SK-N-SH treated with all-trans-retinoic acid at 6 μM for 48 hours (cell line): ENCODE measurements around the gene KRTAP5-3.

Source experiments
- ATAC-seq: fragments of 200-7000 bp; cut with Tn5 transposase; 3 replicates; pipeline ENCODE4 v1.9.1; 2020; ENCODE audit warnings: mild to moderate bottlenecking, moderate library complexity
- ARNTL ChIP-seq: fragments of 450-650 bp; formaldehyde crosslinking; IDR thresholded peaks from 2 replicates; pipeline ENCODE4 v1.5.0; 2020; ENCODE audit warnings: low read depth, mild to moderate bottlenecking, moderate library complexity, borderline replicate concordance
- BACH2 ChIP-seq: fragments of 250-450 bp; sonication (Bioruptor Pico); IDR thresholded peaks from 2 replicates; pipeline ENCODE4 v1.9.0; 2021; ENCODE audit warnings: mild to moderate bottlenecking, borderline replicate concordance
- CSDC2 ChIP-seq: fragments of 250-450 bp; sonication (Bioruptor Pico); IDR thresholded peaks from 2 replicates; pipeline ENCODE4 v1.5.0; 2020; ENCODE audit warnings: mild to moderate bottlenecking, moderate library complexity
- CSRNP3 ChIP-seq: fragments of 250-450 bp; sonication (Bioruptor Pico); IDR thresholded peaks from 2 replicates; pipeline ENCODE4 v1.5.1; 2021; ENCODE audit warnings: mild to moderate bottlenecking, moderate library complexity
- ESRRG ChIP-seq: fragments of 250-450 bp; sonication (Bioruptor Pico); IDR thresholded peaks from 2 replicates; pipeline ENCODE4 v1.6.1; 2021; ENCODE audit warnings: mild to moderate bottlenecking
- GLIS3 ChIP-seq: fragments of 250-450 bp; sonication (Bioruptor Pico); IDR thresholded peaks from 2 replicates; pipeline ENCODE4 v1.5.0; 2020; ENCODE audit warnings: mild to moderate bottlenecking, moderate library complexity
- ISL1 ChIP-seq: fragments of 250-450 bp; sonication (Bioruptor Pico); IDR thresholded peaks from 2 replicates; pipeline ENCODE4 v2.1.2; 2022; ENCODE audit warnings: mild to moderate bottlenecking, moderate library complexity
- OSR1 ChIP-seq: fragments of 250-450 bp; sonication (Bioruptor Pico); IDR thresholded peaks from 2 replicates; pipeline ENCODE4 v1.8.0; 2022; ENCODE audit warnings: moderate library complexity, mild to moderate bottlenecking, inconsistent platforms
- PATZ1 ChIP-seq: fragments of 250-450 bp; sonication (Bioruptor Pico); IDR thresholded peaks from 2 replicates; pipeline ENCODE4 v1.8.0; 2020; ENCODE audit warnings: mild to moderate bottlenecking, moderate library complexity, borderline replicate concordance
- PPARA ChIP-seq: fragments of 250-450 bp; sonication (Bioruptor Pico); IDR thresholded peaks from 2 replicates; pipeline ENCODE4 v1.5.0; 2020; ENCODE audit warnings: mild to moderate bottlenecking, borderline replicate concordance
- RARB ChIP-seq: fragments of 250-450 bp; sonication (Bioruptor Pico); IDR thresholded peaks from 2 replicates; pipeline ENCODE4 v1.8.0; 2021; ENCODE audit warnings: mild to moderate bottlenecking, moderate library complexity
- SNAI2 ChIP-seq: fragments of 250-450 bp; sonication (Bioruptor Pico); IDR thresholded peaks from 2 replicates; pipeline ENCODE4 v1.5.0; 2020; ENCODE audit warnings: mild to moderate bottlenecking, moderate library complexity
- TCF4 ChIP-seq: fragments of 250-450 bp; sonication (Bioruptor Pico); IDR thresholded peaks from 2 replicates; pipeline ENCODE4 v1.8.0; 2021; ENCODE audit warnings: mild to moderate bottlenecking, moderate library complexity, borderline replicate concordance
- TOX ChIP-seq: fragments of 250-450 bp; sonication (Bioruptor Pico); IDR thresholded peaks from 2 replicates; pipeline ENCODE4 v1.8.0; 2021; ENCODE audit warnings: mild to moderate bottlenecking, moderate library complexity, borderline replicate concordance
- TSHZ2 ChIP-seq: fragments of 250-450 bp; sonication (Bioruptor Pico); IDR thresholded peaks from 2 replicates; pipeline ENCODE4 v1.5.0; 2020; ENCODE audit warnings: mild to moderate bottlenecking, moderate library complexity
- ZC3H10 ChIP-seq: fragments of 250-450 bp; sonication (Bioruptor Pico); IDR thresholded peaks from 2 replicates; pipeline ENCODE4 v1.5.1; 2021; ENCODE audit warnings: mild to moderate bottlenecking, moderate library complexity
- ZFP3 ChIP-seq: fragments of 250-450 bp; sonication (Bioruptor Pico); IDR thresholded peaks from 2 replicates; pipeline ENCODE4 v1.5.0; 2020; ENCODE audit warnings: mild to moderate bottlenecking, moderate library complexity
- ZFP30 ChIP-seq: fragments of 450-650 bp; formaldehyde crosslinking; IDR thresholded peaks from 2 replicates; pipeline ENCODE4 v1.5.0; 2022; ENCODE audit warnings: mild to moderate bottlenecking, moderate library complexity
- ZNF565 ChIP-seq: fragments of 450-650 bp; formaldehyde crosslinking; conservative IDR thresholded peaks from 2 replicates; pipeline ENCODE4 v1.5.0; 2020; ENCODE audit warnings: low read depth, mild to moderate bottlenecking, moderate library complexity
- ZNF70 ChIP-seq: fragments of 450-650 bp; formaldehyde crosslinking; IDR thresholded peaks from 2 replicates; pipeline ENCODE4 v1.5.0; 2020; ENCODE audit warnings: mild to moderate bottlenecking, moderate library complexity
- ZNF8 ChIP-seq: fragments of 450-650 bp; formaldehyde crosslinking; IDR thresholded peaks from 2 replicates; pipeline ENCODE4 v1.5.0; 2020; ENCODE audit warnings: mild to moderate bottlenecking, moderate library complexity
- TF ChIP-seq, protein P1 (sequence below): fragments of 250-450 bp; sonication (Bioruptor Pico); IDR thresholded peaks from 2 replicates; pipeline ENCODE4 v1.8.0; 2021; ENCODE audit warnings: low read depth, mild to moderate bottlenecking, moderate library complexity, borderline replicate concordance

Gene KRTAP5-3

DNA sequence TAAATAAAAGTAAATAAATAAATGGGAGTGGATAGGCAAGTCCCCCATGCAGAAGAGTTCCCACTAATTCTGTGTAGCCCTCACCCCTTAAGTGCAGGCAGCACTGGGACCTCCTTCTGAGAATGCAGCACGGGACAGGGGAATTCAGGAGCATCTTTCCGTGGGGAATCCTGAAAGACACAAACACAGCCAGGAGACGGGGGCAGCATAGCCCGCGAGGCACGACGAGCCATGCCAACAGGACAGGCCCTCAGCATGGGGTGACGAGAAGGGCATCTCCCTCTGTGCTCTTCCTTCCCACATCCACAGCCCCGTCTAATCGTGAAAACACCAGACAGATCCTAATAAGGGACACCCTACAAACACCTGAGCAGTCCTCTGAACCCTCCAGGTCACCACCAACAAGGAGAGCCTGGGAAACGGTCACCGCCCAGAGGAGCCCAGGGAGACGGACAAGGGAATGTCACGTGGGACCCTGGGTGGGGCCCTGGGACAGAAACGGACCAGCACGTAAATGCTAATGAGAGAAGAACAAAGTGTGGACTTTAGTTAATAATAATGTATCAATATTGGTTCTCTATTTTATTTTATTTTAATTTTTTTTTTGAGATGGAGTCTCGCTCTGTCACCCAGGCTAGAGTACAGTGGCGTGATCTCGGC lies 28.2 kb upstream of the KRTAP5-3 start:
- no peak for ATAC-seq
- TF ChIP-seq ZFP3 (CRISPR knock-in tag) (no peak), PPARA (CRISPR knock-in tag) (no peak), BACH2 (CRISPR knock-in tag) (no peak), SNAI2 (CRISPR knock-in tag) (no peak), ZNF70 (CRISPR knock-in tag) (no peak), TCF4 (CRISPR knock-in tag) (no peak), ZFP30 (CRISPR knock-in tag) (no peak), CSDC2 (CRISPR knock-in tag) (no peak), OSR1 (CRISPR knock-in tag) (no peak), TSHZ2 (CRISPR knock-in tag) (no peak), RARB (no peak), PATZ1 (CRISPR knock-in tag) (no peak), ISL1 (CRISPR knock-in tag) (no peak), TOX (CRISPR knock-in tag) (no peak)
- TF ChIP-seq, protein P1, sequence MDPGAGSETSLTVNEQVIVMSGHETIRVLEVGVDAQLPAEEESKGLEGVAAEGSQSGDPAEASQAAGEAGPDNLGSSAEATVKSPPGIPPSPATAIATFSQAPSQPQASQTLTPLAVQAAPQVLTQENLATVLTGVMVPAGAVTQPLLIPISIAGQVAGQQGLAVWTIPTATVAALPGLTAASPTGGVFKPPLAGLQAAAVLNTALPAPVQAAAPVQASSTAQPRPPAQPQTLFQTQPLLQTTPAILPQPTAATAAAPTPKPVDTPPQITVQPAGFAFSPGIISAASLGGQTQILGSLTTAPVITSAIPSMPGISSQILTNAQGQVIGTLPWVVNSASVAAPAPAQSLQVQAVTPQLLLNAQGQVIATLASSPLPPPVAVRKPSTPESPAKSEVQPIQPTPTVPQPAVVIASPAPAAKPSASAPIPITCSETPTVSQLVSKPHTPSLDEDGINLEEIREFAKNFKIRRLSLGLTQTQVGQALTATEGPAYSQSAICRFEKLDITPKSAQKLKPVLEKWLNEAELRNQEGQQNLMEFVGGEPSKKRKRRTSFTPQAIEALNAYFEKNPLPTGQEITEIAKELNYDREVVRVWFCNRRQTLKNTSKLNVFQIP (CRISPR knock-in tag), result no peak
- TF ChIP-seq, all 23 proteins: peak for 0

- no peak for TF ChIP-seq ZFP30 (CRISPR knock-in tag)
- TF ChIP-seq GLIS3 (CRISPR knock-in tag), result no peak
- TF ChIP-seq ZNF565 (CRISPR knock-in tag), result no peak
- no peak for TF ChIP-seq CSRNP3 (CRISPR knock-in tag)
- TF ChIP-seq ESRRG (CRISPR knock-in tag), result no peak
- TF ChIP-seq OSR1 (CRISPR knock-in tag), result no peak
- TF ChIP-seq ZNF8, result no peak
- TF ChIP-seq SNAI2 (CRISPR knock-in tag), result no peak
- TF ChIP-seq PPARA (CRISPR knock-in tag), result no peak
- TF ChIP-seq ARNTL (CRISPR knock-in tag), result no peak
- no peak for TF ChIP-seq TCF4 (CRISPR knock-in tag)
- TF ChIP-seq ZNF70 (CRISPR knock-in tag), result no peak
- no peak for TF ChIP-seq TOX (CRISPR knock-in tag)
- TF ChIP-seq ZC3H10 (CRISPR knock-in tag), result no peak
- no peak for TF ChIP-seq TSHZ2 (CRISPR knock-in tag)
- TF ChIP-seq PATZ1 (CRISPR knock-in tag), result no peak
- no peak for ATAC-seq
These were observed 25.6 kb upstream of the KRTAP5-3 start for GRCh38 chr11:1633864-1634263.
